Right kidney (tissue), 1 donor: ENCODE results near the gene SPAG9.
A peak's percentile ranks its signal among the peaks of the same experiment; 100 is the strongest.

ENCODE experiments used
- DNase-seq: peaks from one replicate; pipeline ENCODE4 v3.0.0-alpha.2; 2016

Gene SPAG9

DNA sequence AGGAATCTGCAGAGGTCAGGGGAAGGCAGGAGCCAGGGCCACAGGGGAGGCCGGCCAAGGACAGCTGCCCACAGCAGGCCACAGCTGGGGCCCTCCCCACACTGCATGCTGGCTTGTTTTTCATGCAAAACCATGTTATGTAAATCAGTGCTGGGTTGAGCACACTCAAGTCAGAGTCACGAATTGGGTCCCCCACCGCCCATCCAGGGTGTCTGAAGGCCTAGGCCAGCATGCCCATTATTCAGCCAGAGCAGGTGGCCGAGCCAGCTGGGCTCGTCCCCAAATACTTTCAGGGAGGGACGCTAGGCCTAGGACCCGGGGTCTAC is 203.3 kb downstream of the SPAG9 start:
- no peak for DNase-seq

DNA sequence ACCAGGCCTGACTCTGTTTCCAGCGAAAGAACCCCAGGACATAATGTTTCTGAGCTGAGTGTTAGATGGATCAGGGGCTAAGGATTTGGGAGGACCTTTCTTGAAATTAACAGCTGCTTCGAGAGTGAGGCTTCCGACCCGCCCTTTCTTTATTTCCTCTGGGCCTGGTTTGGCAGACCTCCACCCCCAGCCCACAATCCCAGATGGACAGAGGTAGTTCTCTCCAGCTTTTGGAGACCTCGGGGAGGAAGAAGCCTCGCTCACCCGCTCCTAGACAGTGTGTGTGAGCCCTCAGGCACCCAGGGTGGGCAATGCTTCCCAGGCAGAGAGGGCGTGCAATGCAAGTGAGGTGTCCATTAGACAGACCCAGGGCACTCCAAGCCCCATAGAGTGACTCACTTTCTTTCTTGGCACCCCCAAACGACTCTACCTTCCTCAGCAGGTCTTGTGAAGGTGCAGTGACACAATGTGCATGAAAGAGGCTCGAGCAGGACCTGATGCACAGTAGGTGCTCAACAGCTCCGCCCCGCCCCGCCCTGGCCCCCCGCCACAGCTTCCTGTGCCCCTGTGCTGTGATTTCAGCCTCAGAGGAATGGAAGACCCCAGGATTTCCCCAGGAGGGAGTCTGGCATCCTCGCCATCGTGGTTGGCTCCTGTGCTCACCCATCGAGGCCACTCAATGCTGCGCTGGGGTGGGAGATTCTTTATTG is 203.8 kb downstream of the SPAG9 start:
- DNase-seq, result no peak

- DNase-seq, result no peak
Measured at GRCh38 chr17:50916026-50916707, 204.5 kb downstream of the SPAG9 start.

DNA sequence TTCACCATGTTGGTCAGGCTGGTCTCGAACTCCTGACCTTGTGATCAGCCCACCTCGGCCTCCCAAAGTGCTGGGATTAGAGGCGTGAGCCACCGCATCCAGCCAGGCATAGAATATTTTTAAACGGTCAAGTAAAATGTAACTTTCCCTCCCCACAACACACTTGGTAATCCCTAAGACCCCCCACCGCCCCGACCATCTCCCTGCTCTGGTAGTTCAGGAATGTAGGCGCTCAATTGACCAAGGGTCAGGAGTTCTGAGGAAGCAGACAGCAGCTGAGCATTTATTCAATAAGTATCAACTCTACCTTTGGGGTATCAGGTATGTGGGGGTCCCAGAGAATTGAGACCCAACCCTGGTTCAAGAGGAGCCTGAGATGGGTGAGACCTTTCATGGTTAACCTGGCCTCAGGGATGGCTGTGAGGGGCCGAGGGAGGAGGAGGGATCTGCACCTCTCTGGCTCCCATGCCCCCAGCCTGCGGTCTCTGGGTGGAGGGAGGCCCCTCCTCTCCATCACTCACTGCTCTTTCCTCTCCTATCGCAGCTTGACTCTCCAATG is 206.1 kb downstream of the SPAG9 start:
- peak; percentile 47 for DNase-seq

GRCh38 chr17:50913120-50913519 is 207.5 kb downstream of the SPAG9 start:
- DNase-seq, result no peak
